GM06990 (cell line): ENCODE data around the gene PHF12.

Experiments
- DNase-seq: peaks from one replicate; pipeline ENCODE4 v3.0.0-alpha.2; 2011; ENCODE audit not compliant: insufficient read length; ENCODE audit errors: extremely low read depth
- H3K27me3 ChIP-seq: replicated peaks from 2 replicates; pipeline ENCODE4 v1.6.0; 2011; ENCODE audit warnings: low read length; ENCODE audit not compliant: control insufficient read depth, insufficient read depth
- H3K36me3 ChIP-seq: 2 replicates; pipeline ENCODE4 v1.5.1; 2011; ENCODE audit warnings: low read length; ENCODE audit not compliant: control insufficient read depth, insufficient read depth
- H3K4me3 ChIP-seq: replicated peaks from 2 replicates; pipeline ENCODE4 v1.5.1; 2011; ENCODE audit warnings: low read depth, mild to moderate bottlenecking, control low read depth, low read length
- CTCF ChIP-seq: IDR thresholded peaks from 2 replicates; pipeline ENCODE4 v1.5.1; 2011; ENCODE audit warnings: low read length, control low read depth, mild to moderate bottlenecking, inconsistent platforms; ENCODE audit not compliant: insufficient read depth, poor library complexity, severe bottlenecking

The PHF12 gene

GRCh38 chr17:28863953-28864352 is 87.4 kb downstream of the PHF12 start:
- no peaks in the 10 kb centered on the region for H3K27me3 ChIP-seq
- no peak for DNase-seq
- TF ChIP-seq CTCF: no peak
- H3K4me3 ChIP-seq: no peak overlapping the region
- peaks cover 6% of the 10 kb centered on the region for H3K36me3 ChIP-seq

- no peak for TF ChIP-seq CTCF
- no peak for DNase-seq
Observed at GRCh38 chr17:28862561-28862960, 88.8 kb downstream of the PHF12 start.

GRCh38 chr17:28861393-28862203 is 89.7 kb downstream of the PHF12 start:
- no peak for DNase-seq
- no peak overlapping the region for H3K4me3 ChIP-seq

More at GRCh38 chr17:28862561-28862960, 88.8 kb downstream of the PHF12 start:
- H3K27me3 ChIP-seq: no peaks in the 10 kb centered on the region
- H3K4me3 ChIP-seq: no peak overlapping the region
- peaks cover 13% of the 10 kb centered on the region for H3K36me3 ChIP-seq

GRCh38 chr17:28860363-28860808 is 90.9 kb downstream of the PHF12 start:
- DNase-seq: no peak

More at GRCh38 chr17:28861393-28862203, 89.7 kb downstream of the PHF12 start:
- H3K36me3 ChIP-seq: peaks cover 13% of the 10 kb centered on the region
- TF ChIP-seq CTCF: no peak
- H3K27me3 ChIP-seq: no peaks in the 10 kb centered on the region

GRCh38 chr17:28858801-28859355 is 92.4 kb downstream of the PHF12 start:
- TF ChIP-seq CTCF: no peak
- no peak for DNase-seq
- Histone ChIP-seq H3K36me3 (peaks cover 13% of the 10 kb centered on the region), H3K27me3 (no peaks in the 10 kb centered on the region), H3K4me3 (no peak overlapping the region)

More at GRCh38 chr17:28860363-28860808, 90.9 kb downstream of the PHF12 start:
- Histone ChIP-seq H3K4me3 (no peak overlapping the region), H3K27me3 (no peaks in the 10 kb centered on the region), H3K36me3 (peaks cover 13% of the 10 kb centered on the region)
- no peak for TF ChIP-seq CTCF
